A549 (cell line): ENCODE results near the gene LIPT2.

ENCODE experiments used
- BHLHE40 ChIP-seq: IDR thresholded peaks from 2 replicates; pipeline ENCODE4 v1.6.1; 2012; ENCODE audit warnings: low read depth, low read length, inconsistent platforms
- FOSL2 ChIP-seq, 2 experiments: fragments of 450-650 bp in 1 of 2; fragments of >200 bp in 1 of 2; sonication (Bioruptor Twin) in 1 of 2; formaldehyde crosslinking; IDR thresholded peaks; 2 replicates each; pipeline versions ENCODE4 v1.5.0 to v1.6.1; 2016 to 2020; ENCODE audit warnings: mild to moderate bottlenecking in 1 of 2, moderate library complexity in 1 of 2
- JUNB ChIP-seq: fragments of >200 bp; sonication (Bioruptor Twin); formaldehyde crosslinking; IDR thresholded peaks from 2 replicates; pipeline ENCODE4 v1.6.1; 2016
- POLR2A ChIP-seq: IDR thresholded peaks from 2 replicates; pipeline ENCODE4 v1.6.1; 2012; ENCODE audit warnings: mild to moderate bottlenecking, low read length
- RAD21 ChIP-seq, 2 experiments: fragments of >200 bp in 1 of 2; sonication (Bioruptor Twin) in 1 of 2; formaldehyde crosslinking in 1 of 2; IDR thresholded peaks in 1 of 2; conservative IDR thresholded peaks in 1 of 2; 2 replicates in 1 of 2; 3 replicates in 1 of 2; pipeline ENCODE4 v1.6.1; 2012 to 2018; ENCODE audit warnings: inconsistent platforms in 1 of 2
- RCOR1 ChIP-seq: fragments of 150-350 bp; IDR thresholded peaks from 2 replicates; pipeline ENCODE4 v1.6.1; 2014; ENCODE audit warnings: antibody characterized with exemption, low read length, low read depth
- SREBF2 ChIP-seq: fragments of 450-650 bp; IDR thresholded peaks from 2 replicates; pipeline ENCODE4 v1.6.1; 2014; ENCODE audit warnings: mild to moderate bottlenecking, moderate library complexity
- ZC3H11A ChIP-seq: fragments of 450-650 bp; IDR thresholded peaks from 2 replicates; pipeline ENCODE4 v1.6.1; 2014; ENCODE audit warnings: antibody characterized with exemption, mild to moderate bottlenecking
- TF ChIP-seq, protein P1 (sequence below): fragments of 200-600 bp; sonication (generic); IDR thresholded peaks from 2 replicates; pipeline ENCODE4 v1.6.1; 2016; ENCODE audit warnings: antibody characterized with exemption, mild to moderate bottlenecking, moderate library complexity
- TF ChIP-seq, protein P2 (sequence below): fragments of >200 bp; sonication (Bioruptor Twin); formaldehyde crosslinking; IDR thresholded peaks from 3 replicates; pipeline ENCODE4 v1.5.1; 2016
- TF ChIP-seq, protein P3 (sequence below): IDR thresholded peaks from 2 replicates; pipeline ENCODE4 v1.6.1; 2012

DNA sequence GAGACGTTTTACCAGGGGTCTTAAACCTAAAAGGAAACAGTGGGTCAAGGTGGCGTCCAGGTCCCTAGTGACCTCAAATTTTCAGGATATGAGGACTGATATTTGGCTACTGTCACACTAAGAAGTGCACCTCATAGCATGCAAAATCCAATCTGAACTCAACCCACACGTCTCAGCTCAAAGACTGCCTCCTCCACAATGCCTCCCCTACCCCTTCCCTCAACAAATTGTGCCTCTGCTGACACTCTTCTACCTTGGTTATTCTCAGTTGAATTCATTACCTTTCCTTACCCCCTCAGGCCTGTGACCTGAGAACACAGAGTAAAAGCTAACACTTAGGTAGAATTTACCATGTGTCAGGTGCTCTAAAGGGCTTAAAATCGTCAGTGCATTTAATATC, 12.4 kb upstream of the LIPT2 start:
- TF ChIP-seq, protein P1, sequence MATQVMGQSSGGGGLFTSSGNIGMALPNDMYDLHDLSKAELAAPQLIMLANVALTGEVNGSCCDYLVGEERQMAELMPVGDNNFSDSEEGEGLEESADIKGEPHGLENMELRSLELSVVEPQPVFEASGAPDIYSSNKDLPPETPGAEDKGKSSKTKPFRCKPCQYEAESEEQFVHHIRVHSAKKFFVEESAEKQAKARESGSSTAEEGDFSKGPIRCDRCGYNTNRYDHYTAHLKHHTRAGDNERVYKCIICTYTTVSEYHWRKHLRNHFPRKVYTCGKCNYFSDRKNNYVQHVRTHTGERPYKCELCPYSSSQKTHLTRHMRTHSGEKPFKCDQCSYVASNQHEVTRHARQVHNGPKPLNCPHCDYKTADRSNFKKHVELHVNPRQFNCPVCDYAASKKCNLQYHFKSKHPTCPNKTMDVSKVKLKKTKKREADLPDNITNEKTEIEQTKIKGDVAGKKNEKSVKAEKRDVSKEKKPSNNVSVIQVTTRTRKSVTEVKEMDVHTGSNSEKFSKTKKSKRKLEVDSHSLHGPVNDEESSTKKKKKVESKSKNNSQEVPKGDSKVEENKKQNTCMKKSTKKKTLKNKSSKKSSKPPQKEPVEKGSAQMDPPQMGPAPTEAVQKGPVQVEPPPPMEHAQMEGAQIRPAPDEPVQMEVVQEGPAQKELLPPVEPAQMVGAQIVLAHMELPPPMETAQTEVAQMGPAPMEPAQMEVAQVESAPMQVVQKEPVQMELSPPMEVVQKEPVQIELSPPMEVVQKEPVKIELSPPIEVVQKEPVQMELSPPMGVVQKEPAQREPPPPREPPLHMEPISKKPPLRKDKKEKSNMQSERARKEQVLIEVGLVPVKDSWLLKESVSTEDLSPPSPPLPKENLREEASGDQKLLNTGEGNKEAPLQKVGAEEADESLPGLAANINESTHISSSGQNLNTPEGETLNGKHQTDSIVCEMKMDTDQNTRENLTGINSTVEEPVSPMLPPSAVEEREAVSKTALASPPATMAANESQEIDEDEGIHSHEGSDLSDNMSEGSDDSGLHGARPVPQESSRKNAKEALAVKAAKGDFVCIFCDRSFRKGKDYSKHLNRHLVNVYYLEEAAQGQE, result no peak
- TF ChIP-seq, protein P2, sequence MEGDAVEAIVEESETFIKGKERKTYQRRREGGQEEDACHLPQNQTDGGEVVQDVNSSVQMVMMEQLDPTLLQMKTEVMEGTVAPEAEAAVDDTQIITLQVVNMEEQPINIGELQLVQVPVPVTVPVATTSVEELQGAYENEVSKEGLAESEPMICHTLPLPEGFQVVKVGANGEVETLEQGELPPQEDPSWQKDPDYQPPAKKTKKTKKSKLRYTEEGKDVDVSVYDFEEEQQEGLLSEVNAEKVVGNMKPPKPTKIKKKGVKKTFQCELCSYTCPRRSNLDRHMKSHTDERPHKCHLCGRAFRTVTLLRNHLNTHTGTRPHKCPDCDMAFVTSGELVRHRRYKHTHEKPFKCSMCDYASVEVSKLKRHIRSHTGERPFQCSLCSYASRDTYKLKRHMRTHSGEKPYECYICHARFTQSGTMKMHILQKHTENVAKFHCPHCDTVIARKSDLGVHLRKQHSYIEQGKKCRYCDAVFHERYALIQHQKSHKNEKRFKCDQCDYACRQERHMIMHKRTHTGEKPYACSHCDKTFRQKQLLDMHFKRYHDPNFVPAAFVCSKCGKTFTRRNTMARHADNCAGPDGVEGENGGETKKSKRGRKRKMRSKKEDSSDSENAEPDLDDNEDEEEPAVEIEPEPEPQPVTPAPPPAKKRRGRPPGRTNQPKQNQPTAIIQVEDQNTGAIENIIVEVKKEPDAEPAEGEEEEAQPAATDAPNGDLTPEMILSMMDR, result no peak
- TF ChIP-seq, protein P3, sequence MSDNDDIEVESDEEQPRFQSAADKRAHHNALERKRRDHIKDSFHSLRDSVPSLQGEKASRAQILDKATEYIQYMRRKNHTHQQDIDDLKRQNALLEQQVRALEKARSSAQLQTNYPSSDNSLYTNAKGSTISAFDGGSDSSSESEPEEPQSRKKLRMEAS, result no peak
- TF ChIP-seq POLR2A (no peak), FOSL2 (IDR thresholded peaks at IDR 0.05) (no peak), FOSL2 (CRISPR knock-in tag; IDR thresholded peaks at IDR 0.05) (no peak), RAD21 (conservative IDR thresholded peaks at IDR 0.05 in 1 of 2, IDR thresholded peaks at IDR 0.05 in 1 of 2) (no peak), JUNB (no peak), BHLHE40 (no peak), RCOR1 (no peak), ZC3H11A (no peak), SREBF2 (no peak)
